Stimulated activated CD4-positive, alpha-beta T cell treated with anti-CD3 and anti-CD28 coated beads, Interleukin-4, amount 100 ng/mL, for 1 hour (primary cell): ENCODE results near the gene EGLN2.
"Not testable (repeated sequence)": the region's sequence is repeated elsewhere in the genome, so short reads cannot be mapped to it uniquely, and the experiment has no call there.

ENCODE experiments used
- DNase-seq: peaks from one replicate; pipeline ENCODE4 v3.0.0-alpha.2; 2020

The EGLN2 gene

DNA sequence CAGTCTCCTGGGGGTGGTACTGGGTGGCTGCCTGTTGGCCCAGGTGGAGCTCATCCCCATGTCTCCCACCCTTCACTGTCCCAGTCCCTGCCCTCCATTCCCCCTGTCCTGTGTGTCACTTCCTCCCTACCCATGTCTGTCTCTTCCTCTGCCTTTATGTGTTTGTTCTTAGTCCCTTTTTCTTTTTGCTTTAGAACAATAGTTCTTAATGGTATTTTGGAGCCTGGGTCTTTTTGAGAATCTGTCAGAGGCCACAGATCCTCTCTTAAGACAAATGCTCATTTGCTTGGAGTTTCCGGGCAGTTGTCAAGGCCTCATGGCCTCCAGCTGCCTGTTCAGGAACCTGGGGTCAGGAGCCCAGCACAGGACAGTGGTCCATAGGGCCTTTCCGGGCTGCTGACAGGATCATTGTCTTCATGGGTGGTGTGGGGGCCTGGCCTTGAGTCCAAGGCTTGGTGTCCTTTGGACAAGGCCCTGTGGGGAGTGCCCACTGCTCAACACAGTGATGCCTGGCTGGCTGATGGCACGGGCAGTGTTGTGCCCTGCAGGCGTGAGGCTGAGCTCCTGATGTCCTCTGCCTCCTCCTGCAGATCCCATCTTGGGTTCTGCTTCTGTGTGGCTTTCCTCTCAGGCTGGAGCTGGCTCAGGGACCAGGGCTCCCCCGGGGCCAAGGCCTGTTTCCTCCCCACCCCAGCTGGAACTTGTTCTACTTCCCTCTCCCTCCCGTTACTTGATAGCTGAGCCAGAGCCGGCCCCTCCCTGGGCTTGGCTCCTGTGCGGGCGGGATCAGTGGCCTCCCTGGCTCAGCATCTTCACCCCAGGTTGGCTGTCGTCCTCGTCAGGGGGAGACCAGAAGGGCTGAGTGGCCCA is 3.5 kb downstream of the EGLN2 start:
- no peak for DNase-seq

DNA sequence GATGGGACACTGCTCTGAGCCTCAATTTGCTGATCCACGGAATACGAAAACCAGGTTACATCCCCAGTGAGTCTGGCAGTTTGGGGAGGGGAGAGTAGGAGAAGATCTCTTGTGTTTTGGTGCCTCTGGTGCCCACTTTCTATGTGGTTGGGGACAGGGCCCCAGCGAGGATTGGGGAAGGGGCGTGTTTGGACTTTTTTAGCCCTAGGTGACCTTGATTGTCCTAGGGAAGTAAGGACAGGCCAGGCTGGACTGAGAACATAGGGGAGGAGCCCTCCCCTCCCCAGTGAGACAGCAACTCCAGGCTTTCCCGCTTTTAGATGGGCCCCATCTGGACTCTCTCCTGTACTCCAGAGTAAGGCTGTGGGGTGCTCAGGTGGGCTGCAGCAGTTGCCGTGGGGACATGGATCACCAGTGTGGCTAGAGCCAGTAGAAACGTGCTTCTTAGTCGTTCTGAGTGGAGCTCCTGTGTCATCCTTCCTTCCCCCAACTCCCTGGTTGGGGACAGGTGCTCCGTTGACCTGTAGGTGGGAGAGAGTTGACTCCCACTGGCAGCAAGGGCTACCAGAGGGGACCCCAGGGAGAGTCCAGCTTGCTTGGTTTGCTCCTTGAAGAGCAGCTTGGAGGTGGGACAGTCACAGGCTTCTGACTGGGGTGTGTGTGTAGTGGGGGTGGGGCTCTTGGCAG is 4.3 kb downstream of the EGLN2 start:
- no peak for DNase-seq

DNA sequence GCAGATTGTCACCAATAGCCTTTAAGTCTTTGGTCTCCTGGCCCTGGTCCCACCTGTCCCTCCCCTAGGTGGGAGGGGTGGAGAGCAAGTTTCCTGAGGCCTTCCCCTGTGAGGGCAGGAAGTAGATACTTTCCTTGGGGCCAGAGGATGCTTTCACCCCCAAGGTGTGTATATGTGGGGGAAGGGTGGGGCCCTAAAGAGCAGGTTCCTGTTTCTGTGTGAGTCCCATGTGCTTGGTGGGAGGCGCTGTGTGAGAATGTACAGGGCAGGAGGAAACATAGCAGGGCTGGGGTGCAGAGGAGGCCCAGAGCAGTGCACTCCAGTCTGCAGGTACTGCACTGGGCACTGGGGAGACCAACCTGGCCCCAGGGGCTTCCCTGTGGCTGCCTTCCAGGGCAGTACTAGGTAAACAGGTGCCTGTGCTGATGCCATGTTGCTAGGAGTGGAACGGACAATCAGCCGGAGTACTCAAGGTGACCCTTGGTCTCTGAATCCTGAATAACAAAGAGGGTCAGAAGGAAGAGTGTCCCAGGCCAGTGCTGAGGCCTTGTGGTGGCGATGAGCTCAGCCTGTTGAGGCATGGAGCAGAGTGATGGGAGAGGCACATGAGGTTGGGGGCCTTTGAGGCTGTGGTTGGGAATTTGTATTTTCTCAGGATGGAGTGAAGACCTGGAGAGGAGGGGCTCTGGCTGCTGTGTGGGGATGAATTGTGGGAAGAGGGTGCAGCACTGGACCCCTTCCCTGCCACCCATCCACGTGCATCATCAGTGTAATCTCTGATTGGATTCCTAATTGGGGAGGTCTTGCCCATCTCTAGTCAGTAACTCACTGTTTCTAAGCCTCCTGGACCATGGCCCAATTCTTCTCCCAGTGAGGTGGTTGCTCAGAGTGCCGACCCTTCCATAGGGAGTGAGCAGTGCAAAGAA is 5.1 kb downstream of the EGLN2 start:
- peak; percentile 46 for DNase-seq

DNA sequence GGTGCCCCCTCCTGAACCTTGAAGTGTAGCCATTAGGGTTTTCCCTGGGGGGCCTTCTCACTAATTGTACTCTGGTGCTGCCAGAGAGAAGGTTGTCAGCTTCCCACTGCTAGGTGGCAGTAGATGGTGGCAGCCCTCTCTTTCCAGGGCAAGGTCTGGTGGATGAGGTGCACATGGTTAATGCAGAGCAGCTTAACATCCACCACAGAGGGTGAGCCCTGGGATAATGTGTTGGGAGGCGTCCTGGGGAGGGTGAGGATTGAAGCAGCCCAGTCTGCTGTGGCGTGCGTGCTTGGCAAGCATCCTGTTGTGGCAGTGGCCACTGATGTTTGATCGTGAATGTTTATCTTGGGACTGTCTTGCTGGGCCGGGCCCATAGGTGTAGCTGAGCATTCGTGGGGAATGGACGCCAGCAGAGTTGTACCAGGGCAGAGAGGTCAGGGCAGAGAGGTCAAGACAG is 5.8 kb downstream of the EGLN2 start:
- DNase-seq, result no peak

DNA sequence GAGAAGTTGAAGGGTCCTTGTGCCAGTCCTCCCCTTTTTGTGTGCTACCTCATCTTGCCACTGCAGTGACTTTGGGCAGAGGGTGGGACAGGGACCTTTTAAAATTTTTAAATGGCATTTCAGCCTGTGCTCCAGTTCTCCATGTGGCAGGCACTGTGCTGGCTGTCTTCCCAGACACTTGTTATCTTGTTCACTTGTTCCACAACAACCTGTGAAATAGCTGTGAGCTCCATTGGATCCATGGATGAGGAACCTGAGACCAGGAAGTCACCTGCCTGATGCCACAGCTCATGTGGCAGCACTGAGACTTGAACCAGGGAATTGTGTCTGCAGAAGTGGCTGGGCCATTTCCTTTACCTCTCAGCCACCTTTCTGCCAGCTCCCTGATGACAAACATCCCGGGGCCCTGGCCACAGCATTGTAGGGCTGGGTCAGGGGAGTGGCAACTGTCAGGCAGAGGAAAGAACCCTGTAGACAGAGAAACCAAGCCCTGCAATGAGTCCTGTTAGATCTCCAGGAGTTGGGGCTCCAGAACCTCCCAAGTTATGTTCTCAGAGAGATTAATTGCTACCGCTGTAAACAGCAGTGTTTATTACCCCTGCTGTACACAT is 6.4 kb downstream of the EGLN2 start:
- DNase-seq, result no peak

DNA sequence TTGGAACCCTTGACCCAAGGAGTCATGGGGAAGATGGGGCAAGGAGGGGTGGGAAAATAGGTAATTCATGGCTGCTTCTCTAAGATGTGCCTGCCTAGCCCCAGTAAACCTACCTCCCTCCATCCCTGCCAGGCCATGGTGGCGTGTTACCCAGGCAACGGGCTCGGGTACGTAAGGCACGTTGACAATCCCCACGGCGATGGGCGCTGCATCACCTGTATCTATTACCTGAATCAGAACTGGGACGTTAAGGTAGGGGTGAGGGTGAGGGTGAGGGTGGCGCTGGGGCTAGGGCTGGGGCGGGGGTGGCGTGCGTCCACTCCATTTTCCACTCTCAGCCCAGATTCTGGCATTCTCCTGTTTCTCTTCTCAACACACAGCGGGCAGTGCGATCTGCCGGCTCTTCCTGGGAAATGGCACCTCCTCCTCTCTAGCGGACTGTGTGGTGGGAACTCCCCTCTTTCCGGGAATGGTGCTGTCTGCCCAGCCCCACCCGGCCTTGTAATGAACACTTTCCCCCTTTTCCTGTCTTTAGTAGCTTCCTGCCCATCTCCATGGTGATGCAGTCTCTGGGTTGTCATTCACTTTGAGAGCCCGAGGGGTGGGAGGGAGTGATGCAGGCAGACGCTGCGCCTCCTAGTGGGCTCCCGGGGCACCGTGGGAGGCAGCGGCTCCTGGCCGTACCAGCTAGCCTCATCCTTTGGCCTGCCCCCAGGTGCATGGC is 7.6 kb downstream of the EGLN2 start:
- peak; percentile 79 for DNase-seq

DNA sequence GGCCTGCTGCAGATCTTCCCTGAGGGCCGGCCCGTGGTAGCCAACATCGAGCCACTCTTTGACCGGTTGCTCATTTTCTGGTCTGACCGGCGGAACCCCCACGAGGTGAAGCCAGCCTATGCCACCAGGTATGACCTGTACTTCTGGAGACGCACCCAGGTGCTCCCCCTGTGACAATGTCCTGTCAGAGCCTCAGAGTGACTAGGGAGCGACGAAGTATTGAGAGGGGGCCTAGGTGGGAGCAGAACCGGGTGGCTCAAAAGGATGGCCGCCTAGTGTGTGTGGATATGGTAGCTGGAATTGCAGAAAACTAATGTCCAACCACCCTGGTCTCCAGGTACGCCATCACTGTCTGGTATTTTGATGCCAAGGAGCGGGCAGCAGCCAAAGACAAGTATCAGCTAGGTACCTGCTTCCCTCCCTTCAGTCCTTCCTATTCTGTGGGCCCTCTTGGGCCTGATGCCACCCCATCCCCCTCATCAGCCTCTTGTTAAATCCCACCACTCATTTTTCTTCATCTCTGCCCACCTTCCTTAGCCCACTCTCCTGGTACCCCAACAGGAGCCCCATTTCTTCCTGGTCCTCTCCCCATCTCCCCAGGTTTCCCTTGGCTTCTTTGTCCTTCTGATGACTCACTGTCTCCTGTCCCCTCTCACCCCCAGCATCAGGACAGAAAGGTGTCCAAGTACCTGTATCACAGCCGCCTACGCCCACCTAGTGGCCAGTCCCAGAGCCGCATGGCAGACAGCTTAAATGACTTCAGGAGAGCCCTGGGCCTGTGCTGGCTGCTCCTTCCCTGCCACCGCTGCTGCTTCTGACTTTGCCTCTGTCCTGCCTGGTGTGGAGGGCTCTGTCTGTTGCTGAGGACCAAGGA is 8.4 kb downstream of the EGLN2 start:
- no peak for DNase-seq

DNA sequence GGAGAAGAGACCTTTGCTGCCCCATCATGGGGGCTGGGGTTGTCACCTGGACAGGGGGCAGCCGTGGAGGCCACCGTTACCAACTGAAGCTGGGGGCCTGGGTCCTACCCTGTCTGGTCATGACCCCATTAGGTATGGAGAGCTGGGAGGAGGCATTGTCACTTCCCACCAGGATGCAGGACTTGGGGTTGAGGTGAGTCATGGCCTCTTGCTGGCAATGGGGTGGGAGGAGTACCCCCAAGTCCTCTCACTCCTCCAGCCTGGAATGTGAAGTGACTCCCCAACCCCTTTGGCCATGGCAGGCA is 9.0 kb downstream of the EGLN2 start:
- DNase-seq, result no peak

DNA sequence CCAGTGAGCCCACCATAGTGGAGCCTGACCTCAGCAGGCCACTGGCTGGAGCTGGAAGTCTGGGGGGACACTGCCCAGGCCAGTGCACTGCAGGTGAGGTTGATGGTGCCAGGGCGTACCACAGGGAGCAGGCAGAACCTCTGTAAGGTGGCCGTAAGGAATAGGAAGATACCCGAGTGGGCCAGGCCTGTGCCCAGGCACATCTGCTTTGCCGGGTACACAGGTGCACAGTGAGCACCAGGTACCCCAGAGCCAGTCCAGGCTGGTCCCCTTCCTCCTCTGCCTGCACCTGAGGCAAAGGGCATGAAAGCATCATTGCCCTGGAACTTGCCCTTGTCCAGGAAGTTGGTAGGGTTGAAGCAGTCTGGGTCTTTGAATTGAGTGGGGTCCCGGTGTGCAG is 9.5 kb downstream of the EGLN2 start:
- DNase-seq, result no peak

DNA sequence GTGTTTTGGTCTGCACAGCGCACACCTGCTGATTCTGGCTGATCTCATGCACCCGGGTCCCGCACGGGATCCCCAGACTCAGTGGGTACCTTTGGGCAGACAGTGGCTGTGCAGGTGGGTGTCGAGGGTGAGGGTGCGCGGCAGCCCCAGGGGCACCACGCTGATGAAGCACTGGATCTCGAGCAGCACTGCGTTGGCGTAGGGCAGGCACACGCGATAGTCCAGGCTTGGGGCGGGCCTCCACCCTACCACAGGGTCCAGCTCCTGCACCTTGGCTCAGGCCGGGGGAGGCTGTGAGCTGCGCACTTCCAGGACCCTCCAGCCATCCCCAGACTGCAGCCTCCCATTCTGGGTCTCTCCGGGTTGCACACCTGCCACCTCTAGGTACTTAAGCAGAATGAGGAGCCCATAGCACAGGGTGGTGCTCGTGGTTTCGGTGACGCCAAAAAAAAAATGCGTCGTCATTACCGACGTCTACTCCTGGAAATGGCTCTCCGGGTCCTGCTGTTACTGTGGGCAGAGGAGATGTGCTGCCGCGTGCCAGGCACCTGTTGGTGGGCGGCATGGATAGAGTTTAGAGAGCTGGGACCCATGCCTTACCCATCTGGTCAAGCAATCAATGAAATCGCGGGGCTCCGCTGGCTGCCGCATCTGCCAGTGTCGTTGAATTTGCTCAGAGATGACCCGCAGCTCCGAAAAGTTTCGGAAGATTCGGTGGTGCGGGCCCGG is 10.5 kb downstream of the EGLN2 start:
- DNase-seq, result no peak

DNA sequence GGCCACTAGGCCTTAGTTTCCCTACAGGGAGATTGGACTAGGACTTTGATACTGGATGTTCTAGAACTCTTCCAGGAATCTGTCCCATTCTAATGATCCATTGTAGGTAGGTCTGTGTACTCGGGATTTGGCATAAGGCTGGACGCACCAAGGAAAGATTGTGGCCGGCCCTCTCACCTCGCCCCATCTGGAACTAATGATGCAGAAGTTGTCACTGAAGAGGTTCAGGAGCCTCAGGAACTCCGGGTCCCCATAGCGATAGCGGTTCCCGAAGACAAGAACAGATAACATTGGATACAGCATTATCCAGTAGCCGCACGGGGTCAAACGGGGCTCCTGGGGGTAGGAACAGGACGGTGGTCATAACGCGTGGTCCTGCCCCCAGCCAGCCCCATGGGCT is 11.2 kb downstream of the EGLN2 start:
- no peak for DNase-seq

DNA sequence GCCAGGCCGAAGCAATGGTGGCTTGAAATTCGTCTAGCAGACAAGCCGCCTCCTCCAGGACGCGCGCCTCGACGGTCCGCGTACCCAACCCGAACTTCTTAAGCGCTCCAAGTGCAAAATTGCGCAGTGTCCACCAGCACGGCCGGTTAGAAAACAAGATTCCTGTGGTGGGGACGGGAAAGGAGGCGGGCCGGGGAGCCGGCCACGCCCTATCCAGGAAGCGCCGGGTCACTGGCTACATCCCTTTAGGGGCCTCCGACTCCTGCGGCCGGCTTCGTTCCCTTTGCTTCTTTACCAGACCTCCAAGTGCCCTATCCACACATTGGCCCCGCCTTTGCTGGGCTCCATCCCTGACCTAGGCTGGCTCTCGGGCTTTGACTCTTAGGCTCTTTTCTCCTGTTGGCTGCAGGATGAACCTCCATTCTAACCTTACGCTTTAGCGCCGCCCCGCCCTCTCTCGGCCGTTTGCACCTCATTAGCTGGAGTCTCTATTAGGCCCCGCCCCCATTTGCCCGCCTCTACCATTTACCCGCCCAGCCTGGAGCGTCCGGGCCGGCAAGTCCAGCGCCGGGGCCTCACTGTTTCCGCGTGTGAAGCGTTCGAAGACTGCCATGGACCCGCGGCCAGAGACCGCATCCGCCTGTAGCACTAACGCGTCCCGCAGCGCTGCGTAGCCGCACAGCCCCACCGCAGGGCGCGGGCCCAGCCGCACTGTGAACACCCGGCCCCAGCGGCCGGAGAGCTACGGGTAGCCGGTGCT is 11.8 kb downstream of the EGLN2 start:
- DNase-seq, result not testable (repeated sequence)

DNA sequence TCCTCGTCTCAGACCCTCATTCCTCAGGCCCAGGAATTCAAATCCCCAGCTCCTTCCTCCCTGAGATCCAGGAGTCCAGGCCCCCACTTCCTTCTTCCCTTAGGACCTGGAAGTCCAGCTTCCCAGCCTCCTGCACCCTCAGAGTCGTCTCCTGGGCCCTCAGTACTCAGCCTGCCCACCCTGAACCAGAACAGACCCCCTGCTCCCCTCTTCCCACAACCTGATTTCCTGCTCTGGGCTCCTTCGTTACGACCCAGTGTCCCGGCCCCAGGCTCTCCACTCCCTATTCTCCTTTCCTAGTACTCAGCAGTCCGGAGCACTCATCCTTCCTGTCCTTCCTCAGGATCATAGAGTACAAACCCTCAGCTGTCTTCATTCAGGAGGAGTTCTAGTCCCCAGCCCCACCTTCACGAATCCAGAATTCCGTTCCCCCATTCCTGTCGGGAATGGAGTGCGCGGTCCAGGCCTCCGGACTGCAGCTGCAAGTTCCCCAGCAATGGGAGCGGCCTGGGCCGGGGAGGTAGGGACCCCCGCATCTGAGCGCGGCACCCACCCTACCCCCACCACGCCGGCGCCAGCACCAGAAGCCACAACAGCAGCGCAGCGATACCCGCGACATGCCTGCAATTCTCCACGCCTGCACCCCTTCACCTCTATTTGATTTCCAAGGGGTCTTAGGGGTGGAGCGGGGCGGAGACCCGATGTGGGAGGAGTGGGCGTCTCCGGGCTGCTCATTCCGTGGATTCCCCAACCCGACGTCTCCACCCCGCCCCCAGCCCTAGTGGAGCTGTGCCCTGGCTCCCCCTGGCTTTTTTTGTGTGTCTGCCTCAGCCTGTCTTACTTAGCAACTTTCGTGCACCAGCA is 12.7 kb downstream of the EGLN2 start:
- DNase-seq, result peak; percentile 41

DNA sequence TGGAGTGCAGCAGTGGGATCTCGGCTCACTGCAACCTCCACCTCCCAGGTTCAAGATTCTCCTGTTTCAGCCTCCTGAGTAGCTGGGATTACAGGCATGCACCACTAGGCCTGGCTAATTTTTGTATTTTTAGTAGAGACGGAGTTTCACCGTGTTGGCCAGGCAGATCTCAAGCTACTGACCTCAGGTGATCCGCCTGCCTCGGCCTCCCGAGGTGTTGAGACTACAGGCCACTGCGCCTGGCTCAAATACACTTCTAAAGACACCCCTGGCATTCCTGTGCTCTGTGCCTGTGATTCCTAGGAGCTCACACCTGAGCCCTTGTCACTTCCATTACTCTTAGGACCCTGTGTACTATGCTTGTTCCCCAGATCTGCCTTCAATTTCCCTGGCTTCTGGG is 13.6 kb downstream of the EGLN2 start:
- not testable (repeated sequence) for DNase-seq

DNA sequence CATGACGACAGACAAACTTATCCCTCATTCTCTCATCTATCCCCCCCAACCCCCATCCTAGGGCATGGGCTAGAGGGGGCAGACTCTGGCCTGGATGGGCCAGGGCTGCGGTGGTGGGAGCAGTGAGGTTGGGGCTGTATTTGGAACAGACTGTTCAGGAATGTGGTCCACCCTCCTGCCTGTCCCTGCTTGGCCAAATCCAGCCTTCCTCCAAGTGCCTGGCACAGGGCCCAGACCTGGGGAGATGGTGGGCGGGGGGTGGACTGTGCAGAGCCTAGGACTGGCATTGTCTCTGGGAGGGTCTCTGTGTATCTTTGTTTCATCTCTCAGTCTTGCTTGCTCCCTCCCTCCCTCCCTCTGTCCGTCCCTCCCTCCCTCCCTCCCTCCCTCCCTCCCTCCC is 14.2 kb downstream of the EGLN2 start:
- DNase-seq, result no peak

DNA sequence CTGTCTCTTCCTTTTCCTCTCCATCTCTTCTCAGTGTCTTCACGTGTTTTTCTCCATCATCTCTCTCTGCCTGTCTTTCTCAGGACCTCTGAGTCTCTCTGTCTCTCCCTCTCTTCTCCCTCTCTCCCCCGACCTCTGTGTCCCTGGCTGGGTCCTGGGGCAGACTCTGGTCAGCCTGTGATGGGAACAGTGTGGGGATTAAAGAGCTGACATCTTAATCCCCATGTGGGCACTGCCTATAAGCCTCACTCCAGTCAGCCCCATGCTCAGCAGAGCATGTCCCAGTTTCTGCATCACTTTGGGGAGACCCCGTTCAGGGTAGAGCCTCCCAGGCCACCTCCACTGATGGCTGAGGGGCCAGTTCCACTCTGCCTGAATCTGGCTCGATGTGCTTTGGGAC is 16.2 kb downstream of the EGLN2 start:
- no peak for DNase-seq

DNA sequence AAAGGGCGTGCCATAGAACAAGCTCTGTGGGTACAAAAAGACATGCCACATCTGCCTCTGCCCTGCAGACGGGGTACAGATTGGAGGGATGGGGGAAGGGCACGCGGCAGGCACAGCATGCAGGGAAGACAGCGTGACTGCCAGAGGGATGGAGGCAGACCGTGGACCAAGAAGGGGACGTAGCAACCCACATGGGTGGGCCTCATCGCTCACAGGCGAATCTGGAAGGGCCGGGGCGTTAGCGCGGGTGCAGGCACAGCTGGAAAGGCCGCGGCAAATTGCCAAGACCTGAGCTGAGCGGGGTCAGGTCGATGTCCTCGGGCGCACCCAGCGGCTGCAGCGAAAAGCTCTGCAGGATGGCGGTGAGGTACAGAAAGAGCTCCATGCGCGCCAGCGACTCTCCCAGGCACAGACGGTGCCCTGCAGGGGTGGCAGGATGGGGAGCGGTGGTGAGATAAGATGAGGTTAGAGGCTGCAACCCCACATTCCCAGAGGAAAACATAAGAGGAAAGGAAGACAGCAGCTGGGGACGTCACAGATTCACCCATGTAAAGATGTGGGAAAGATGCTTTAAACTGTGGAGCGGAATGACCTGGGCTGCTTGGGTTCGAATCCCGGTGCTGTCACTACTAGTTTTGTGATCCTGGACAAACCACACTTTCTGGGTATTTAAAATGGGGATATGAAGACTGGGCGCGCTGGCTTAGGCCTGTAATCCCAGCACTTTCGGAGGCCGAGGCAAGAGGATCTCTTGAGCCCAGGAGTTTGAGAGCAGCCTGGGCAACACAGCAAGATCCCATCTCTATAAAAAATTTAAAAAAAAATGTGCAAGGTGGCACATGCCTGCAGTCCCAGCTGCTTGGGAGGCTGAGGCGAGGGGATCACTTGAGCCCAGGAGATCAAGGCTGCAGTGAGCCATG is 19.7 kb downstream of the EGLN2 start:
- DNase-seq, result peak; percentile 83
